ENCODE data around the gene NLGN1. TPM values are rescaled to one million over a fixed set of nuclear protein-coding genes. Genes with fewer than 3 reads are reported as not detected.

Gene NLGN1
- polyA plus RNA-seq, 2 of the 4 experiments (the other 2 are of a cell fraction): not detected

DNA sequence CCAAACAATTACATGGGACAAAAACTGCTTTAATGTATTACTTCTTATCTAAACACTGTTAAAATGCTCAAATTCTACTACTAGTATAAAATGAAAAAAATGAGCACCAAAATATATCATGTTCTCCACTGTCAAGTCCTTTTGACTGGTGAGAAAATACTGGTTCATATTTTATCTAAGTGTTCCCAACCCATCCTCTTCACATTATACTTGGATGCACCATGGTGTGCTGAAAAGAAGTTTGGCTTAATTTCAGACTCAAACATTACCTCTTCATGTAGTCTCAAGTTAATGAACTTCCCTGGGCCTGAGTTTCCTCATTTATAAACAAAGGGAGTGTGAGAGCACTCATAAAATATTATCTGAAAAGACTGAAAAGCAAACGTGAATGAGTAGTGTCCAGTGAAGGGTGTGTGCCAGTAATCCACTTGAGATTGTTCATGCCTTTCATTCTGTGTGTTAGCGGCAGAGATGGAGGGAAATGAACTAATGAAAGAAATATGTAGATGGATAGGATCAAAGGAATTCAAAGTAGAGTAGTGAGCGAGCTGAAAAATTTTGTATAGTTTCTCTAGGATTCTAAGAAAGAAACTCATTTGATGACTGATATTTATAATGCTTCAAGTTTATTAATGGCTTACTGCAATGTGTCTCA lies 263.2 kb downstream of the NLGN1 start:
- TF ChIP-seq FOSL2 (IDR thresholded peaks at IDR 0.05) (no peak), FOSL2 (CRISPR knock-in tag; IDR thresholded peaks at IDR 0.05) (no peak), KDM1A (IDR thresholded peaks at IDR 0.05; ENCODE audit: low read depth) (no peak), RARB (CRISPR knock-in tag; IDR thresholded peaks at IDR 0.05) (no peak)
- no peak for FAIRE-seq
- POLR2A ChIA-PET: no interaction called here
- CTCF ChIA-PET: no interaction called here
- H3K27ac ChIP-seq: no peak overlapping the region
- ATAC-seq: no peak
- H3K9me3 ChIP-seq: no peaks in the 10 kb centered on the region
- no peak overlapping the region for H3K4me3 ChIP-seq
- no peaks in the 10 kb centered on the region for H3K4me1 ChIP-seq
- H3K4me2 ChIP-seq: no peak overlapping the region
- DNase-seq (ENCODE audit: low read depth in 1 of 2, low spot score in 1 of 2): no peak
- WGBS (ENCODE audit: missing lambda C conversion rate): 1% methylated on average over 3 of the region's 3 CpGs

DNA sequence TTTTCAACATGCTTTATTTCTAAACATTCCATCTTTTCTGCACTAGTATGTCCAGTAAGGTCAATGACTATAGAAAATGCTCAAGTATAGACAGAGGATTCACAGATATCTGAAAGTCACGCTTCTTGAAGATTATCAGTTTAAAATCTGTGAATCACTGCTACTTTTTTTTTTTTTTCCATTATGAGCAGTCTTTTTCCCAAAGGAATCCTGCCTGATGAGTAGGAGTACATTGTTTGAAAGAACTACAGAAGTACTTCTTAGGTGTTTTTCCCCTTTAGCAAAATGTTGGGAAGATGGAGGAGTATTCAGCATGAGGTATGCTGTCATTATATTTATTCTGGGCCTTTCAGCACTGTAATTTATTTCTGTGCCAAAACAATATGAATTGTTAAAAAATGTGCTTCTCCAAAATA lies 266.2 kb downstream of the NLGN1 start:
- ATAC-seq (no peak), FAIRE-seq (no peak), DNase-seq (ENCODE audit: low read depth in 1 of 2, low spot score in 1 of 2) (no peak)
- H3K4me1 ChIP-seq: no peaks in the 10 kb centered on the region
- H3K9me3 ChIP-seq: no peaks in the 10 kb centered on the region
- WGBS (ENCODE audit: missing lambda C conversion rate): 9% methylated on average over 1 of the region's 1 CpG
- ChIA-PET CTCF (no interaction called here), POLR2A (no interaction called here)
- TF ChIP-seq TP53 (CRISPR knock-in tag; IDR thresholded peaks at IDR 0.05) (no peak), TFCP2L1 (CRISPR knock-in tag; IDR thresholded peaks at IDR 0.05) (no peak), ZSCAN20 (CRISPR knock-in tag; IDR thresholded peaks at IDR 0.05) (no peak), ZC3H11A (IDR thresholded peaks at IDR 0.05) (no peak)
- TF ChIP-seq, protein P1, sequence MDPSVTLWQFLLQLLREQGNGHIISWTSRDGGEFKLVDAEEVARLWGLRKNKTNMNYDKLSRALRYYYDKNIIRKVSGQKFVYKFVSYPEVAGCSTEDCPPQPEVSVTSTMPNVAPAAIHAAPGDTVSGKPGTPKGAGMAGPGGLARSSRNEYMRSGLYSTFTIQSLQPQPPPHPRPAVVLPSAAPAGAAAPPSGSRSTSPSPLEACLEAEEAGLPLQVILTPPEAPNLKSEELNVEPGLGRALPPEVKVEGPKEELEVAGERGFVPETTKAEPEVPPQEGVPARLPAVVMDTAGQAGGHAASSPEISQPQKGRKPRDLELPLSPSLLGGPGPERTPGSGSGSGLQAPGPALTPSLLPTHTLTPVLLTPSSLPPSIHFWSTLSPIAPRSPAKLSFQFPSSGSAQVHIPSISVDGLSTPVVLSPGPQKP (IDR thresholded peaks at IDR 0.05; ENCODE audit: low read depth, low read length): no peak
- no peak overlapping the region for H3K4me3 ChIP-seq
- no peak overlapping the region for H3K4me2 ChIP-seq
- H3K27ac ChIP-seq: no peak overlapping the region

DNA sequence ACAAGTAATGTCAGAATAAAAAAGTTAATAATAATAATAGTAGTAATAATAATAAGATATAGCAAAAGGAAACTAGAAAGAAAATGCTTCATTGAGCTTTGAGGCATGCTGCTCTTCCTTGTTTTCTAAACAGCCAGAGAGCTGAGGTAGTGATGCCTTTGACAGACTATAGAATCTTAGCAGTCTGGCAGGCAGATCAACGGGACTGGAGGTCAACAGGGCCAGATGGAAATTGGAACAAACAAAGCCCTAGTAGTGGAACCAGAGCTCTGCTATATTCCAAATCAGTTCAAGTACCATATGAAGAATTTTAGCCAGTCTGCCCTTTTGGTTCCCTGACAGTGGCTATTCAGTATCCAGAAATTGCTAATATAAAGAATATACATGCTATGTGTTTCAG lies 278.6 kb downstream of the NLGN1 start:
- Histone ChIP-seq H3K4me2 (no peak overlapping the region), H3K4me3 (no peak overlapping the region), H3K27ac (no peak overlapping the region), H3K4me1 (no peaks in the 10 kb centered on the region), H3K9me3 (no peaks in the 10 kb centered on the region)
- no peak for TF ChIP-seq CHD4 (IDR thresholded peaks at IDR 0.05; ENCODE audit: borderline replicate concordance)
- no peak for TF ChIP-seq PHF8 (IDR thresholded peaks at IDR 0.05; ENCODE audit: borderline replicate concordance, low read depth)
- no peak for TF ChIP-seq SMC3 (IDR thresholded peaks at IDR 0.05)
- no peak for TF ChIP-seq POLR2AphosphoS2 (conservative IDR thresholded peaks at IDR 0.05; ENCODE audit: low read length)
- TF ChIP-seq, protein P2, sequence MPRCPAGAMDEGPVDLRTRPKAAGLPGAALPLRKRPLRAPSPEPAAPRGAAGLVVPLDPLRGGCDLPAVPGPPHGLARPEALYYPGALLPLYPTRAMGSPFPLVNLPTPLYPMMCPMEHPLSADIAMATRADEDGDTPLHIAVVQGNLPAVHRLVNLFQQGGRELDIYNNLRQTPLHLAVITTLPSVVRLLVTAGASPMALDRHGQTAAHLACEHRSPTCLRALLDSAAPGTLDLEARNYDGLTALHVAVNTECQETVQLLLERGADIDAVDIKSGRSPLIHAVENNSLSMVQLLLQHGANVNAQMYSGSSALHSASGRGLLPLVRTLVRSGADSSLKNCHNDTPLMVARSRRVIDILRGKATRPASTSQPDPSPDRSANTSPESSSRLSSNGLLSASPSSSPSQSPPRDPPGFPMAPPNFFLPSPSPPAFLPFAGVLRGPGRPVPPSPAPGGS (IDR thresholded peaks at IDR 0.05): no peak
- TF ChIP-seq JUNB (IDR thresholded peaks at IDR 0.05): no peak
- no peak for TF ChIP-seq FOSB (CRISPR knock-in tag; IDR thresholded peaks at IDR 0.05)
- no peak for TF ChIP-seq RFX5 (IDR thresholded peaks at IDR 0.05)
- TF ChIP-seq, protein P1 (IDR thresholded peaks at IDR 0.05; ENCODE audit: low read depth, low read length): no peak
- TF ChIP-seq NR3C1 (IDR thresholded peaks at IDR 0.05): no peak
- TF ChIP-seq MYC (IDR thresholded peaks at IDR 0.05; ENCODE audit: borderline replicate concordance, low read length): no peak
- TF ChIP-seq, protein P3, sequence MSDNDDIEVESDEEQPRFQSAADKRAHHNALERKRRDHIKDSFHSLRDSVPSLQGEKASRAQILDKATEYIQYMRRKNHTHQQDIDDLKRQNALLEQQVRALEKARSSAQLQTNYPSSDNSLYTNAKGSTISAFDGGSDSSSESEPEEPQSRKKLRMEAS (IDR thresholded peaks at IDR 0.05): no peak
- no peak for TF ChIP-seq TFCP2L1 (CRISPR knock-in tag; IDR thresholded peaks at IDR 0.05)
- TF ChIP-seq ESRRA (IDR thresholded peaks at IDR 0.05; ENCODE audit: borderline replicate concordance, low read length): no peak
- no peak for TF ChIP-seq SREBF2 (IDR thresholded peaks at IDR 0.05)
- no peak for TF ChIP-seq JUN (IDR thresholded peaks at IDR 0.05)
- TF ChIP-seq CTCF (IDR thresholded peaks at IDR 0.05): no peak
- no peak for DNase-seq (ENCODE audit: low read depth in 1 of 2, low spot score in 1 of 2)
- FAIRE-seq: no peak
- ChIA-PET CTCF (no interaction called here), POLR2A (no interaction called here)
- 0% methylated on average over 1 of the region's 1 CpG for WGBS (ENCODE audit: missing lambda C conversion rate)
- ATAC-seq: no peak
